CD14-positive monocyte (primary cell): ENCODE results near the gene FKBP10. TPM values are rescaled to one million over a fixed set of nuclear protein-coding genes. Genes with fewer than 3 reads are reported as not detected.

ENCODE experiments used
- DNase-seq, 3 donors: peaks; one replicate each; pipeline ENCODE4 v3.0.0-alpha.2; 2011 to 2022
- H2AFZ ChIP-seq: 2 replicates; pipeline ENCODE4 v1.6.0; 2012; ENCODE audit warnings: mild to moderate bottlenecking, low read depth, low read length, inconsistent platforms; ENCODE audit not compliant: insufficient read depth, poor library complexity, severe bottlenecking
- H3K27ac ChIP-seq, 2 donors: 1 replicate in 1 of 2; 2 replicates in 1 of 2; pipeline ENCODE4 v1.5.1; 2012 to 2013; ENCODE audit warnings: low read length in 2 of 2, control low read depth in 1 of 2, inconsistent platforms in 1 of 2, low read depth in 1 of 2, mild to moderate bottlenecking in 1 of 2
- H3K27me3 ChIP-seq, 2 donors: one replicate each; pipeline versions ENCODE4 v1.6.0 to v1.6.1; 2011 to 2013; ENCODE audit warnings: low read length in 2 of 2; ENCODE audit not compliant: control insufficient read depth in 2 of 2, insufficient read depth in 2 of 2
- H3K36me3 ChIP-seq, 2 donors: replicated peaks in 1 of 2; 1 replicate in 1 of 2; 2 replicates in 1 of 2; pipeline versions ENCODE4 v1.5.1 to v1.6.1; 2012 to 2013; ENCODE audit warnings: low read length in 2 of 2, control low read depth in 1 of 2, inconsistent platforms in 1 of 2, mild to moderate bottlenecking in 1 of 2; ENCODE audit not compliant: insufficient read depth in 2 of 2, control insufficient read depth in 1 of 2
- H3K4me1 ChIP-seq, 2 donors: 1 replicate in 1 of 2; 2 replicates in 1 of 2; pipeline versions ENCODE4 v1.5.1 to v1.6.1; 2012 to 2013; ENCODE audit warnings: low read length in 2 of 2, control low read depth in 1 of 2, inconsistent platforms in 1 of 2, mild to moderate bottlenecking in 1 of 2, moderate library complexity in 1 of 2; ENCODE audit not compliant: insufficient read depth in 2 of 2, control insufficient read depth in 1 of 2
- H3K4me2 ChIP-seq: replicated peaks from 2 replicates; pipeline ENCODE3; 2012; ENCODE audit warnings: low read length, moderate library complexity, mild to moderate bottlenecking; ENCODE audit not compliant: poor library complexity, severe bottlenecking; ENCODE audit errors: extremely low read depth
- H3K4me3 ChIP-seq, 3 experiments: fragments of 200-600 bp in 1 of 3; sonication (generic) in 1 of 3; replicated peaks in 1 of 3; 1 replicate in 2 of 3; 2 replicates in 1 of 3; pipeline ENCODE4 v1.5.1; 2011 to 2013; ENCODE audit warnings: low read length in 3 of 3, mild to moderate bottlenecking in 3 of 3, control low read depth in 2 of 3, low read depth in 2 of 3, inconsistent platforms in 1 of 3, moderate library complexity in 1 of 3
- H3K79me2 ChIP-seq: 2 replicates; pipeline ENCODE4 v1.6.0; 2012; ENCODE audit warnings: mild to moderate bottlenecking, control low read depth, inconsistent platforms, low read length, moderate library complexity; ENCODE audit not compliant: insufficient read depth
- H3K9ac ChIP-seq: 2 replicates; pipeline ENCODE4 v1.6.0; 2017; ENCODE audit warnings: low read length, mild to moderate bottlenecking; ENCODE audit not compliant: insufficient read depth, poor library complexity, severe bottlenecking
- H3K9me3 ChIP-seq, 2 donors: replicated peaks in 1 of 2; 1 replicate in 1 of 2; 2 replicates in 1 of 2; pipeline versions ENCODE4 v1.5.1 to v1.6.1; 2012 to 2013; ENCODE audit warnings: low read length in 2 of 2, control low read depth in 1 of 2; ENCODE audit not compliant: control insufficient read depth in 1 of 2, insufficient read depth in 1 of 2
- H4K20me1 ChIP-seq: 2 replicates; pipeline ENCODE4 v1.6.0; 2012; ENCODE audit warnings: mild to moderate bottlenecking, low read length, control low read depth, moderate library complexity; ENCODE audit not compliant: insufficient read depth
- H3K27ac Mint-ChIP-seq, 7 donors: one replicate each; pipeline ENCODE4 v1.8.0; 2020; ENCODE audit warnings: mild to moderate bottlenecking in 7 of 7, mixed read lengths in 7 of 7, moderate library complexity in 6 of 7, inconsistent platforms in 2 of 7
- H3K27me3 Mint-ChIP-seq, 3 donors: one replicate each; pipeline ENCODE4 v1.8.0; 2021 to 2022; ENCODE audit warnings: low read depth in 3 of 3, mild to moderate bottlenecking in 3 of 3, mixed read lengths in 3 of 3, moderate library complexity in 3 of 3, inconsistent platforms in 1 of 3
- H3K36me3 Mint-ChIP-seq, 2 donors: one replicate each; pipeline ENCODE4 v1.8.0; 2020; ENCODE audit warnings: mixed read lengths in 2 of 2, inconsistent platforms in 1 of 2, mild to moderate bottlenecking in 1 of 2
- H3K4me1 Mint-ChIP-seq: one replicate; pipeline ENCODE4 v1.8.0; 2020; ENCODE audit warnings: mild to moderate bottlenecking, mixed read lengths
- H3K4me3 Mint-ChIP-seq, 2 donors: one replicate each; pipeline ENCODE4 v1.8.0; 2020; ENCODE audit warnings: mild to moderate bottlenecking in 2 of 2, mixed read lengths in 2 of 2, moderate library complexity in 1 of 2
- H3K9me3 Mint-ChIP-seq, 7 donors: one replicate each; pipeline ENCODE4 v1.8.0; 2020 to 2022; ENCODE audit warnings: mixed read lengths in 7 of 7, mild to moderate bottlenecking in 6 of 7, moderate library complexity in 6 of 7, inconsistent platforms in 2 of 7
- WGBS: methylation state at CpG from one replicate; pipeline ENCODE4 v1.1.5; 2013; ENCODE audit warnings: missing lambda C conversion rate; ENCODE audit not compliant: insufficient coverage; 5-methylcytosine and 5-hydroxymethylcytosine counted together
- intact Hi-C, 2 donors: fragments of 100-400 bp; cut with micrococcal nuclease; formaldehyde crosslinking; loops; one replicate each; pipeline versions ENCODE4 v1.15.0 to v1.15.1; 2023
- polyA plus RNA-seq, 3 donors: library from polyadenylated mRNA; depleted of rRNA in 1 of 3; unstranded in 2 of 3; stranded (reverse) in 1 of 3; fragments of 300-500 nt in 2 of 3; fragments of >200 nt in 1 of 3; fragmentation: Illumina TruSeq in 2 of 3; gene quantifications; 1 replicate in 2 of 3; 2 replicates in 1 of 3; pipeline ENCODE4 v1.2.3, GENCODE V29; 2012 to 2021
- TF ChIP-seq, protein P1 (sequence below): fragments of 200-600 bp; IDR thresholded peaks from one replicate; pipeline ENCODE4 v1.8.0; 2022; ENCODE audit warnings: antibody characterized with exemption, mild to moderate bottlenecking

FKBP10 gene
- polyA plus RNA-seq, 3 donors, result not detected

DNA sequence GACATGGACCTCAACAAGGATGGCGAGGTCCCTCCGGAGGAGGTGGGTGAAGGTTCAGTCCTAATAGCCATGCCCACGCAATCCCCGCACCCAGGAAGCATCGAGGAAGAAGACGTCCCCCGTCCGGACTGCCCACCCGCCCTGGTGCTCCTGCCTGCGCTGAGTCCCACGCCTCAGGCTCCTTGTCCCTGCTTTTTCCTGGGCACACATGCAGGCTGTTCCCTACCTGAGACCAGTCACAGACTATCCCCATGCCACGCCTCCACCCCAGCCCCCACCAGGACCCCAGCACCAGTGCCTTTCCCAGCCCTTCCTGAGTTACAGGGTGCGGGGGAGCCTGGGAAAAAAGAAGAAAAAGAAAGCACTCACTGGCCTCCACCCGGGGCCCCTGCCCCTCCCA is 9.0 kb downstream of the FKBP10 start:
- Mint-ChIP-seq H3K27ac (no peak overlapping the region), H3K4me3 (no peak overlapping the region), H3K27me3 (peaks cover 0 to 4% (median 1%) of the 10 kb centered on the region in 3 donors), H3K4me1 (no peaks in the 10 kb centered on the region), H3K9me3 (peaks cover 0 to 2% (median 0%) of the 10 kb centered on the region in 7 donors), H3K36me3 (peaks cover 0 to 2% of the 10 kb centered on the region in 2 donors)
- intact Hi-C loops, result no loop called here
- Histone ChIP-seq H3K4me2 (no peak overlapping the region), H3K9me3 (no peaks in the 10 kb centered on the region), H3K4me3 (no peak overlapping the region), H3K27ac (no peak overlapping the region), H4K20me1 (no peaks in the 10 kb centered on the region), H3K27me3 (no peaks in the 10 kb centered on the region), H3K79me2 (no peaks in the 10 kb centered on the region), H3K4me1 (no peaks in the 10 kb centered on the region), H3K36me3 (peaks cover 0 to 4% of the 10 kb centered on the region in 2 donors), H3K9ac (no peak overlapping the region), H2AFZ (no peak overlapping the region)
- TF ChIP-seq, protein P1, sequence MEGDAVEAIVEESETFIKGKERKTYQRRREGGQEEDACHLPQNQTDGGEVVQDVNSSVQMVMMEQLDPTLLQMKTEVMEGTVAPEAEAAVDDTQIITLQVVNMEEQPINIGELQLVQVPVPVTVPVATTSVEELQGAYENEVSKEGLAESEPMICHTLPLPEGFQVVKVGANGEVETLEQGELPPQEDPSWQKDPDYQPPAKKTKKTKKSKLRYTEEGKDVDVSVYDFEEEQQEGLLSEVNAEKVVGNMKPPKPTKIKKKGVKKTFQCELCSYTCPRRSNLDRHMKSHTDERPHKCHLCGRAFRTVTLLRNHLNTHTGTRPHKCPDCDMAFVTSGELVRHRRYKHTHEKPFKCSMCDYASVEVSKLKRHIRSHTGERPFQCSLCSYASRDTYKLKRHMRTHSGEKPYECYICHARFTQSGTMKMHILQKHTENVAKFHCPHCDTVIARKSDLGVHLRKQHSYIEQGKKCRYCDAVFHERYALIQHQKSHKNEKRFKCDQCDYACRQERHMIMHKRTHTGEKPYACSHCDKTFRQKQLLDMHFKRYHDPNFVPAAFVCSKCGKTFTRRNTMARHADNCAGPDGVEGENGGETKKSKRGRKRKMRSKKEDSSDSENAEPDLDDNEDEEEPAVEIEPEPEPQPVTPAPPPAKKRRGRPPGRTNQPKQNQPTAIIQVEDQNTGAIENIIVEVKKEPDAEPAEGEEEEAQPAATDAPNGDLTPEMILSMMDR, result no peak
- 100% methylated on average over 11 of the region's 14 CpGs for WGBS
- no peak for DNase-seq

DNA sequence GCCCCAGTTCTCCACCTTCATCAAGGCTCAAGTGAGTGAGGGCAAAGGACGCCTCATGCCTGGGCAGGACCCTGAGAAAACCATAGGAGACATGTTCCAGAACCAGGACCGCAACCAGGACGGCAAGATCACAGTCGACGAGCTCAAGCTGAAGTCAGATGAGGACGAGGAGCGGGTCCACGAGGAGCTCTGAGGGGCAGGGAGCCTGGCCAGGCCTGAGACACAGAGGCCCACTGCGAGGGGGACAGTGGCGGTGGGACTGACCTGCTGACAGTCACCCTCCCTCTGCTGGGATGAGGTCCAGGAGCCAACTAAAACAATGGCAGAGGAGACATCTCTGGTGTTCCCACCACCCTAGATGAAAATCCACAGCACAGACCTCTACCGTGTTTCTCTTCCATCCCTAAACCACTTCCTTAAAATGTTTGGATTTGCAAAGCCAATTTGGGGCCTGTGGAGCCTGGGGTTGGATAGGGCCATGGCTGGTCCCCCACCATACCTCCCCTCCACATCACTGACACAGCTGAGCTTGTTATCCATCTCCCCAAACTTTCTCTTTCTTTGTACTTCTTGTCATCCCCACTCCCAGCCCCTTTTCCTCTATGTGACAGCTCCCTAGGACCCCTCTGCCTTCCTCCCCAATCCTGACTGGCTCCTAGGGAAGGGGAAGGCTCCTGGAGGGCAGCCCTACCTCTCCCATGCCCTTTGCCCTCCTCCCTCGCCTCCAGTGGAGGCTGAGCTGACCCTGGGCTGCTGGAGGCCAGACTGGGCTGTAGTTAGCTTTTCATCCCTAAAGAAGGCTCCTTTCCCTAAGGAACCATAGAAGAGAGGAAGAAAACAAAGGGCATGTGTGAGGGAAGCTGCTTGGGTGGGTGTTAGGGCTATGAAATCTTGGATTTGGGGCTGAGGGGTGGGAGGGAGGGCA is 9.7 kb downstream of the FKBP10 start:
- Mint-ChIP-seq H3K9me3 (peaks cover 0 to 2% (median 0%) of the 10 kb centered on the region in 7 donors), H3K4me3 (no peak overlapping the region), H3K4me1 (no peaks in the 10 kb centered on the region), H3K27me3 (peaks cover 0 to 4% (median 1%) of the 10 kb centered on the region in 3 donors), H3K27ac (no peak overlapping the region), H3K36me3 (peaks cover 0 to 2% of the 10 kb centered on the region in 2 donors)
- intact Hi-C loops, result no loop called here
- no peaks in the 10 kb centered on the region for H4K20me1 ChIP-seq
- 87% methylated on average over 11 of the region's 12 CpGs for WGBS
- H3K4me3 ChIP-seq, result no peak overlapping the region
- H3K79me2 ChIP-seq, result no peaks in the 10 kb centered on the region
- H3K4me1 ChIP-seq, result no peaks in the 10 kb centered on the region
- no peak overlapping the region for H2AFZ ChIP-seq
- no peak for DNase-seq
- no peak overlapping the region for H3K9ac ChIP-seq
- no peak overlapping the region for H3K4me2 ChIP-seq
- TF ChIP-seq, protein P1, result no peak
- H3K27ac ChIP-seq, result no peak overlapping the region
- no peaks in the 10 kb centered on the region for H3K9me3 ChIP-seq
- H3K27me3 ChIP-seq, result no peaks in the 10 kb centered on the region
- H3K36me3 ChIP-seq, result peaks cover 0 to 4% of the 10 kb centered on the region in 2 donors
